ENCODE data around the gene PRELID1.
"Not testable (repeated sequence)": the region's sequence is repeated elsewhere in the genome, so short reads cannot be mapped to it uniquely, and the experiment has no call there.

PRELID1 gene

DNA sequence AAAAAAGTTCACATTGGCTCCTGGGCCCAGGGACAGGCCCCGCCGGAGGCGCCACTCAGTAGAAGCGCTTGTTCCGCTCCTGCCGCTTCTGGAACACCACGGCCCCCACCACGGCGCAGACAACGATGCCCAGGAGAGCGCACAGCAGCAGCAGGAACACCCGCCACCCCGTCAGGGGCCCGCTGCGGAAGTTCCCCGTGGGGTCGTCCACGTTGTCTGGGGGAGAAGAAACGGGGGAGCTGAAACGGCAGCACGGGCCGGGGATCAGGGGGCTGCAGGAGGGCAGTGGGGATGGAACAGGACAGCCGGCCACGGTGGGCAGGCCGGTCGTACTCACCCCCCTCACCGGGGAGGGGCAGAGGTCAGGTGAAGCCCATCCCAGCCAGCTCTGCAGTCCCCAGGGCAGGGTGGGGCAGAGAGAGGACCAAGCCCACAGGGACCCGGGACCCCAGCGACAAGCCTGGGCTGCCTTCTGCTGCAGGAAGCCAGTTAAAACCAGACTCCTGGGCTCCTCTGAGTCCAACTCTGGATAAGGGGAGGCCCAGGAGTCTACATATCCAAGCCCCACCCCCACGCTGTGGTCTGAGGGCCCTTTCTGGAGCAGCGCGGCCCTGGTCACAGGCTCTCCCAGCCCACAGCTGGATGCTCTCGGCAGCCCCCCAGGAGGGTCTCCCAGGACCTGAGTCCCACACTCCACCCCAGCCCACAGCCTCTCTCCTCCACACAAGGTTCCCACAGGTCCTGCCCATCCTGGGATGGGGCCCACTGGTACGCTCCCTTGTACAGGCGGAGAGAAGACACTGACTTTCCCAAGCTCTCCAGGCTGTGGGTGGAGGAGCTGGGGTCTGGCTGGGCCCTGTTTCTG, 28.7 kb downstream of the PRELID1 start:
- peak in 3 of 10 donors; percentile 55 to 71 (median 57) for DNase-seq
- intact Hi-C loops (cut with DNase I) = no loop called here

DNA sequence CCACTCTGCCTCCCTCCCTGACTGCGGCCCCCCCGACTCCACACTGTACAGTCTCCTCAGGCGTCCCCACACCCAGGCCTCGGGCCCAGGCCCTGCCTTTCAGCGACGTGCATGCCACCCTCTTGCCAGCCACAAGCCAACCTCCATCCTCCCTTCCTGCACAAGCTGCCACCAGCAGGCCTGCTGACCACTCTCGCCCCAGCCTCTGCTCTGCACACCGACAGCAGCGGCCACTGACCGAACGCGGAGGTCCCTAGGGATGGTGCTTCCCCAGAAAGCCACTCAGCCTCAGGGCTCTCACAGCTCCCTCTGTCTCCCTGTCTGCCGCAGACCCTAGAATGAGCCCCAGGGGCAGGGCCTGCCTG, 29.3 kb downstream of the PRELID1 start:
- peak in 2 of 10 donors; percentile 51 to 82 for DNase-seq
- intact Hi-C loops (cut with DNase I) = no loop called here

DNA sequence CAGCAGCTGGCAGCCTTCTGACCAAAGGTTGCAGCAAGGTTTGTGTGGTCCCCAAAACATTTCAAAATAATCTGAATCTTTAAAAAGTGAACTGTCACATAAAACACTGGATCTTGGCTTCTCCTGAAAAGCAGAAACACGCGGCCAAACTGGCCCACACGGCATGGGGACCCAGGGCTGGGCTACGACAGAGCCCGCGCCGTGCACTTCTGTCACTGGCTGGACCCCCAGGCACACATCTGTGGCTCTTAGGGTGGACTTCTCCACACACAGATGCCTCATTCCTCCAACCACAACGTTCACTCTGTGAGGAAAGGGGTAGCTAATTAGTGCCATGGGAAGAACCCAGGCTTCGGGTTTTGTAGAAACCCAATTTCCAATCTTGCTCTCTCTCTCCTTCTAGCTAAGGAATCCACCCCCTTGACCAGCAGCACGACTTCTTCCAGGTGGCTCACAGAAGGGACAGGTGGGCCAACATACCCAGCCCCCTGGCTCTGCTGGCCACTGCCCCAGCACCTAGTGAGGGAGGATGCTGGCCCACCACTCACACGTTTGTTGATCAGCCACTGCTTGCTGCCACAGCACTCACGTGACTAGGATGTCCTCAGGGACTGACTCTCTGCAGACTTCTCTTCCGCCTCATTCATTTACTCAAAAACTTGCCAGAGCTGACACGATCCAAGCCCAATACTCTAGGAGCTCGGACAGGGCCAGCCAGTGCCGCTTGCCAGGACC, 30.0 kb downstream of the PRELID1 start:
- DNase-seq = peak in 3 of 10 donors; percentile 43 to 63 (median 62)
- intact Hi-C loops (cut with DNase I) = no loop called here

DNA sequence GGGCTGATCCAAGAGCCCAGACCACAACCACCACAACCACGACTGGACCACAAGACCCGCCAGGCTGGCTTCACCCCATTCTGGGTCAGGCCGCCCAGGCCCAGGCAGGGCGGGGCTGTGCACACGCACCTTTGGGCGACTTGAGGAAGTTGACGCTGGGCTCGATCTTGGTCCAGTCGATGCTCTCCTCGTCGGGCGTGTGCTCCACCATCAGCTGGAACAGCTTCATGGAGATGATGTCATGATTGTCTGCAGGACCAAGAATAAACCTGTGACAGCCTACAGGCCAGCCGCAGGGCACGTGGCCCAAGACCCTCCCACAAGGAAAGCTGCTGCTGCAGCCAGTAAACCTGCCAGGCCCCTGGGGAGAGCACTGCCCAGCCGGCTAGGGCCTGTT, 30.6 kb downstream of the PRELID1 start:
- intact Hi-C loops (cut with DNase I) = no loop called here
- peak in 3 of 10 donors; percentile 43 to 61 (median 60) for DNase-seq

DNA sequence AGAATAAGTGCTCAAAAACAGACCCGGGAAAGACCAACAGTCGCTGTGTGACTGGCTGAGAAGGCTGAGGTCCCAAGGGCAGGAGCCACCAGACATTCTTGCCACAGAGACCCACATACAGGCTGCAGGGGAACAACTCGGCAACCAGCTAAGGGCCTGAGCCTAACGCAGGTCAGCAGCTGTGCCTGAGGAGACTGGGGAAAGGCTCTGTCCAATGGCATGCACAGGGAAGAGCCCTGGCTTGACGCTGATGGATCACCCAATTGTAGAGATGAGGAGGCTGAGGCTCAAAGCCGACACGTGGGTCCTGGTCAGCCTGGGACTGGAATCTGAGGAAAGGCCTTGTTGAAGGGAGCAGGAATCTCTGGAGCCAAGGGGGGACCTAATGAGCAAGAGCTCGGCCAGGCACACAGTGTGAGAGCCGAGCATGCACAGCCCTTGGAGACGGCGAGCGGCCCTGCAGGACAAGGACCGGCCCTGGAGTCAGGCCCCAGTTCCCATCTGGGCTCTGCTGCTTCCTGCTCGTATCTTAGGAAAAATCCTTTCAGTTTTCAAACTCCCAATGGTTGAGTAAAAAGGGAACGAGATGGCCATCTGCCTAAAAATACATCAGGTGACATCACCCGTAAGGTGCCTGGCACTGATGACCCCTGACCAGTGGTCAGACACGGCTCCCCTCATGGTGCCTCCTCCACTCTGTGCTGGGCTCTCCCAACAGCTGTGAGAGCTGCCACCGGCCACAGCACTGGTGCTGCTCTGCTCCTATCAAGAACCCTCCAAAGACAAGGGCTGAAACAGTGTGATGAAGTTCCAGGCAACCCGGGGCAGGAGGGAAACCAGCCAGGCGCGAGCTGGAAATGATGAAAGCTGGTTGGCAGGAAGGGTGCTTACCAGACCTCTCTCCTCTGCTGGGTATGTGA, 31.4 kb downstream of the PRELID1 start:
- intact Hi-C loops (cut with DNase I) = no loop called here
- DNase-seq = peak in 3 of 10 donors; percentile 25 to 66 (median 55)

DNA sequence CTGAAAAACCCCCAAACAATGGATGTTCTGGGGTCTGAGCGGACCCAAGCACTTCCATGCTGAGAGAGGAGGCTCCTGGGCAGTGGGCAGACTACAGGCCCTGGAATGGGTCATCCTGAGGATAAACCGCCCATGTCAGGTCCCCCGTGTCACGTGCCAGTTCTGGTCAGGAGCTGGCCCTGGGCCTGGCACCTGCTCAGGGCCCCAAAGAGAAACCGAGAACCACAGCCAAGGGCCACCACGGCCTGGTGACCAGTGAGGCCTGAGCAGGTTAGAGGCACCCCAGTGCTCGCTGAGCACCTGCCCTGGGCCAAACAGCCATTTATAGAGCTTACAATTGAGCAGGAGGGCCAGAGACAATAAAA, 32.1 kb downstream of the PRELID1 start:
- intact Hi-C loops (cut with DNase I) = no loop called here
- DNase-seq = peak in 3 of 10 donors; percentile 46 to 62 (median 59)

DNA sequence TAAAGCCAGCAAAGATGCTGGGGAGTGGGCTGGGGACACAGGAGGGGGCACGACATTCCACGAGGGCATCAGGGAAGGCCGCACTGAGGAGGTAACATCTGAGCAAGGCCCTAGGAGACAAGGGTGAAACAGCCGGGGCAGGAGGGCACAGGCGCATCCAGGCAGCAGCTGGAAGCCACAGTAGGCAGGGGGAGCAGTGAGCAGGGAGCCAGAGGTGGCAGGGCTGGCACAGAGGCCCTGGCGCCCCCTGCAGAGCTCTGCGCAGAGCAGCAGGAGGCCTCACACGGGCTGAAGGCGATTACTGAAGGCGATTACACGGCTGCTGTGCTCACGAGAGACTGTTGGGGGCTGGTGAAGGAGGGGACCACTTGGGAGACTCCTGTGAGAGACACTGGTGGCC, 32.5 kb downstream of the PRELID1 start:
- intact Hi-C loops (cut with DNase I) = no loop called here
- DNase-seq = peak in 3 of 10 donors; percentile 13 to 68 (median 60)

DNA sequence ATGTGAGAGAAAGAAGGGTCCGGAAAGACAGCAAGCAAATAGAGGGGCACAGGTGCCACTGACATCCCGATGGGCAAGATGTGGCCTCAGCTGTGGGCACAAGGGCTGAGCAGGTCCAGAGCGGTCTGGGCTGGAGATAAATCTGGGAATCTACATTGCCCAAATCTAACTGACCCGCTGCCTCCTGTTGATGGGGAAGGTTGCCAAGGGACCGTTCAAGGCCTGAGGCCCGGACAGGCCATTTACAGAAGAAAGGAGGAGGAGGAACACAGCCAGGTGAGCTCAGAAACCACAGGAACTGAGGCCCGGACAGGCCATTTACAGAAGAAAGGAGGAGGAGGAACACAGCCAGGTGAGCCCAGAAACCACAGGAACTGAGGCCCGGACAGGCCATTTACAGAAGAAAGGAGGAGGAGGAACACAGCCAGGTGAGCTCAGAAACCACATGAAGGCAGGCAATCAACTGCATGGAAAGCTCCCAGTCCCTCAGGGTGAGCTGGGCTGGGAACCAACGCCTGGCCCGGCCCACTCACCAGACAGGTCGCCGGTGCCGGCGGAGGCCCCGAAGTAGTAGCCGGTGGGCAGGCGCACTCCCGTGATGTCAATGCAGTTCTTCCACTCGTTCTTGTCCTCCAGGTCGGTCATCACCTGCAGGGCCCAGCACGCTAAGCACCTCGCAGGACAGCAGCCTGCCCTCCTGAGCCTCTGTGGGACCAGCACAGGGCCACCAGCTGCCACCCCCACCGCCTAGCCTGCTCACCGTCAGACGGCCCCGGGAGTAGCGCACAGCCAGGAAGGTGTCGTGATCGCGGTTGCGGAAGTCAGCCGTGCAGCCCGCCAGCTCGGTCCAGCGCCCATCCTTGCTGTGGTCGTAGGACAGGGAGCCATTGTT, 33.2 kb downstream of the PRELID1 start:
- intact Hi-C loops (cut with DNase I) = no loop called here

DNA sequence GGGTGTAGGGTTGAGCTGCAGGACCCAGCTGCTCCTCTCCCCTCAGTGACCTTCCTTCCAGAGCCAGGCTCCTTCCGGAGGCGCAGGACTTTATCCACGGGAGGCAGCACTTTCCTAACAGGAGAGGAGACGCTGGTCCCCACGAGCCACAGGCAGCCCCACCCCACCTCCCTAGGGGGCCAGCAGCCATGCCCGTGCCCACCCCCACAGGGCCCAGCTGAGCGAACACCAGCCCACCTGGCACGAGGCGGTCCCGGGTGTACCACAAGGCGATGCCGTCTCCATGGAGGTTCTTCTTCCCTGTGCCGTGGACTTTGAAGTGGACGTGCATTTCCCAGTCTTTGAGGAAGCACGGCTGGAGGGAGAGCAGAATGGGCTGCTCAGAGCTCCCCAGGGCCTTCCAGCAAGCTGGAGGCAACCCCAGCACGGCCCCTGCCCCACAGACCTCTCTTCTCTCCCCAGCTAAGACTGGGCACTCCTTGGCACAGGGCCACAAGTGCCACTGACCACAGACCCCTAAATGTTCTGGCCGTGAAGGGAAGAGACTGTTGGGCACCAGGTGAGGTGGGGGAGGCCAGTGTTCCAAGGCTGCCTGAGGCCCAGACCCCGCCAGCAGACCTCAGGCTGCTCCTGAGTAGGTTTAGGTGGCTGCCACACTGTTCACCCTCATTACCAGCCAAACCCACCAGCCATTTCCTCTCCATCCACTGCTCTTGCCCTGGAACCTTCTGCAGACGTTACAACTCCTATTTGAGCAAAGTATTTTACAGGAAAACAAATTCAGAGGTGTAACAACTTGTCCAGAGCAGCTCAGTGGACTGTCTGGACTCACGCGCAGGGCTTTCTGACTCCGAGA, 34.9 kb downstream of the PRELID1 start:
- intact Hi-C loops (cut with DNase I) = no loop called here
- DNase-seq = peak in 3 of 10 donors; percentile 52 to 74 (median 52)

More for the DNA sequence above, 33.2 kb downstream of the PRELID1 start:
- DNase-seq = peak in 3 of 10 donors; percentile 51 to 81 (median 78)

DNA sequence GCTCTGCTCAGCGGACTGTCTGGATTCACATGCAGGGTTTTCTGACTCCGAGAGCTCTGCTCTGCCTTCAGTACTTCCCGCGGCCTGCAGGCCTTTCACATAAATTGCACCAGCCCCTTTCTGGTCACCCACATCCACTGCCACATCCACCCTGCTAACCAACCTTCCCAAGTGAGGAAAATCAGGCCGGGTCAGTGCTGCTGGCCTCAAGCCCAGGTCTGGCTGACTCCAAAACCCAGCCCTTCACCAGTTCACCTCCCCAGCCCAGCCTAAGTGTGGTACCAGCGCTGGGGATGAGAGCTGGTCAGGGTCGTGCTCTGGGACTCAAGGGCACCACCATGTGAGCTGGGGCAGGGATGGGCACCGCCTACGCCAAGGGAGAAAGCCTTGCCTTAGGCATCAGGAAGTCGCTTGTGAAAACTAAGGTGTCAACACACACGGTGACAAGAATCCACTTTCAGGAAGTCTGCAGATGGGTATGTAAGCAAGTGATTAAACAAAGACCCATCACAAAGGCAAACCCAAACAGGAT, 35.6 kb downstream of the PRELID1 start:
- peak in 3 of 10 donors; percentile 26 to 56 (median 31) for DNase-seq
- intact Hi-C loops (cut with DNase I) = no loop called here

DNA sequence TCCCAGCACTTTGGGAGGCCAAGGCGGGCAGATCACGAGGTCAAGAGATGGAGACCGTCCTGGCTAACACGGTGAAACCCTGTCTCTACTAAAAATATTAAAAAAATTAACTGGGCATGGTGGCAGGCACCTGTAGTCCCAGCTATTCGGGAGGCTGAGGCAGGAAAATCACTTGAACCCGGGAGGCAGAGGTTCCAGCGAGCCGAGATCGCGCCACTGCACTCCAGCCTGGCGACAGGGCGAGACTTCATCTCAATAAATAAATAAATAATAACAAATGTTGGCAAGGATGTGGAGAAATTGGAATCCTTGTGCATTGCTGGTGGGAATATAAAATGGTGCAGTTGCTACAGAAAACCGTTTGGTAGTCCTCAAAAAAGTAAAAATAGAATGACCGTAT, 39.4 kb downstream of the PRELID1 start:
- DNase-seq = peak in 3 of 10 donors; percentile 52 to 57 (median 55)
- intact Hi-C loops (cut with DNase I) = not testable (repeated sequence)

DNA sequence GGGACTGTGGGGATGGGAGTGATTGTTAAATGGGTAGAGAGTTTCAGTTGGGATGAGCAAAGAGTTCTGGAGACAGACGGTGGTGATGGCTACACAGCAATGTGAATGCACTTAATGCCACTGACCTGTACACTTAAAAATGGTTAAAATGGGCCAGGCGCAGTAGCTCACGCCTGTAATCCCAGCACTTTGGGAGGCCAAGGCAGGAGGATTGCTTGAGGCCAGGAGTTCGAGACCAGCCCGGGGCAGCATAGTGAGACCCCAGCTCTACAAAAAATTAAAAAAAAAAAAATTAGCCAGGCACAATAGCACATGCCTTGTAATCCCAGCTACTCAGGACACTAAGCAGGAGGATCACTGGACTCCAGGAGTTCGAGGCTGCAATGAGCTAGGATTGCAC, 40.2 kb downstream of the PRELID1 start:
- intact Hi-C loops (cut with DNase I) = no loop called here
- DNase-seq = peak in 3 of 10 donors; percentile 0 to 8 (median 2)

DNA sequence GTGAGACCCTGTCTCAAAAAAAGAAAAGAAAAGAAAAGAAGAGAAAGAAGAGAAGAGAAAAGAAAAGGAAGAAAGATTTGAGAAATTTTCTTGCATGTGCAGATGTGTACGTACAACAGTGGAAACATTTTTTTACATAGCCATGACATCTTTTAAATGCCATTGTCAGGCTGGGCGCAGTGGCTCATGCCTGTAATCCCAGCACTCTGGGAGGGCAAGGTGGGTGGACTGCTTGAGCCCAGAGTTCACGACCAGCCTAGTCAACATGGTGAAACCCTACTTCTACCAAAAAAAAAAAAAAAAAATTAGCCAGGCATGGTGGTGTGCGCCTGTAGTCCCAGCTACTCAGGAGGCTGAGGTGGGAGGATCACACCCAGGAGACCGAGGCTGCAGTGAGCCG, 41.3 kb downstream of the PRELID1 start:
- peak in 3 of 10 donors; percentile 27 to 36 (median 28) for DNase-seq
- intact Hi-C loops (cut with DNase I) = no loop called here

DNA sequence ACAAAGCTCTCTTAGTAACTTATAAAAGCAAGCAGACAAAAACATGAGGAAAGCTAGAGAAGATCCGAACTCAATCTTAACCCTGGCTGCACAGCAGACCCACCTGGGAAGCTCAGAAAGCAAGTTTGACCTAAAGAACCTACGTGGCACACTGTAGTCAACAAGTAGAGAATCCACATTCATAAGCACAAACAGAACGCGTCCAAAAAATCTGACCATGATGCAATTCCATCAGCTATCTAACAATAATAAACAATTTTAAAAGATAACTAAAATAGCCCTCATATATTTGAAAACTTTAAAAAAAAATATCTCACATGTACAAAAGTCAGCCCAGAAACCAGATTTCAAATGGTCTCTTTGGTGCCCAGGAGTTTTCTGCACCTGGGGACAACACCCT, 43.2 kb downstream of the PRELID1 start:
- peak in 1 of 10 donors; percentile 9 for DNase-seq
- intact Hi-C loops (cut with DNase I) = no loop called here

DNA sequence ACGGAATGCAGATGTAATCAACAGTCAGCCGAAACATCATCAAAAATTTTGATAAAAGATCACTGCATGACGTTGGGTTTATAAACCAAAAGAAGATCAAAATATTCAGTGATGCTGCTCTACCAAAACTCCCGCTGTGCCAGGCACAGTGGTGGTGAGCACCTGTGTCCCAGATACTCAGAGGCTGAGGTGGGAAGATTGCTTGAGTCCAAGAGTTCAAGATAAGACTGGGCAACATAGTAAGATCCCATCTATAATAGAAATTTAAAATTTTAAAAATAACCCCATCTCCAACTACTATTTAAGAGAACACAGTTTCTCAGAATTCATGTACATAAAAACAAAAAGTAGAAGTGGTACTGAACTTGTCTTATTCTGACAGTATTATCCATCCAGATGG, 44.1 kb downstream of the PRELID1 start:
- intact Hi-C loops (cut with DNase I) = no loop called here
- DNase-seq = peak in 1 of 10 donors; percentile 22

DNA sequence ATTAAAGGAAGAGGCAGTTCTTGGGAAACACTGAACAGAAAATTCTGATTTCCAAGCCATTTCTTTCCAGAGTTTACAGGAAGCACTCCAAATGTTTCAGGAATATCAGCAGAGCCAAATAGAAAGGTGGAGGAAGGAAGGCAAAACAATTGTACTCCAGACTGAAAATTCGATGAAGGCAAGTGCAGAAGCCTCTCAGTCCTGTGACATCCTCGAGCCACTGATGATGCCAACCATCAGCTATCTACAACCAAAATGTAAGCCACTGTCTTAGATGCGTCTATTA, 45.7 kb downstream of the PRELID1 start:
- DNase-seq = no peak
- intact Hi-C loops (cut with DNase I) = no loop called here

DNA sequence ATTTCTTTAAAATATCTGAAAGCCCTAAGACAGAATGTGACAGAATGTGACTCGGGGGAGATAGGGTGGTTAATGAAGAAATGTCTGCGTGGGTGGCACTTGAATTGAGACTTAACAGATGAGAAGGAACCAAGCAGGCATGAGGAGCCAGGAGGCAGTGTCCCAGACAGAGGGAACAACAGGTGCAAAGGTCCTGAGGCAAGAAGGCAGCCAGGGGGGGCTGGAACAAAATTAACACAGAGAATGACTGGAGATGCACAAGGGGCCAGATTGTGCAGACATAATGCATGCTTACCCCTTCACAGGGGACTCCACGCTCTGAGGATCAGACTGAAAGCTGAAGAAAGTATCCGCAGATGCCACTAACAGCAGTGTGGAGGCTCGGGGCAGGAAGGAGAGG, 46.2 kb downstream of the PRELID1 start:
- intact Hi-C loops (cut with DNase I) = loop anchor here (5.0 kb wide), 1 partner anchor 47 kb away; the partner anchor contains the start of genes PRELID1 and RAB24
- DNase-seq = peak in 3 of 10 donors; percentile 4 to 17 (median 8)

DNA sequence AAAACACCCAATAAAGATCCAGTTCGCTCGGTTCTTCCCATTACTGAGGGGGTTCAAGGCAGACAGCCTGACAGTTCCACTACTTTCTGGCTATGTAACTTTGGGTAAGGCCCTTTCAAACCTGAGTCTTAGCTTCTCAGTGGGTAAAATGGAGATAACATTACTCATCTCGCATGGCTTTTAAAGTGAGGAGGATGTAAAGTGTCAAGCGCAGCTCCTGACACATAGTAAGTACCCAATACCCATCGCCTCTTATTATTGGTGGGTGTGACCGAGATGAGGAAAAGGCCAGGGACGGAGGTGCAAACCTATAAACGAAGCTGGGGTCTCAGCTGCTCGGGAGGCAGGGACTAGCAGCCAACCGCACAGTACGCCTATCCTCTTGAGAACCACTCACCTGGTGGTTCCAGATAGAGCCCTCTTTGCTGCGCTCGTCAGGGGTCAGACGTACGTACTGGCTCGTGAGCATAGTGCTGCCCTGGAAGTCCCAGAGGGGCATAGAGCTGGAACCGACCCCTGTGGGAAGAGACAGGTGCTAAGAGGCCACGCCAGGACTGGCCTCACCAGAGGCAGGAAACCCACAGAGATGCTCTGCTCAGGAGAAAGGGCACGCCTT, 47.3 kb downstream of the PRELID1 start:
- intact Hi-C loops (cut with DNase I) = loop anchor here (5.0 kb wide), 1 partner anchor 49 kb away; the partner anchor contains the start of genes PRELID1 and RAB24
- peak in 2 of 10 donors; percentile 24 to 64 for DNase-seq
